Suprapubic skin (tissue), 4 donors: Measurements from ENCODE around the gene C10orf62.

Experiments
- CTCF ChIP-seq, 2 donors: fragments of 200-600 bp in 1 of 2; fragments of 450-650 bp in 1 of 2; sonication (generic) in 1 of 2; IDR thresholded peaks; one replicate each; pipeline ENCODE4 v1.5.1; 2016 to 2019; ENCODE audit warnings: antibody characterized with exemption in 2 of 2, mild to moderate bottlenecking in 1 of 2, moderate library complexity in 1 of 2
- EP300 ChIP-seq: sonication (generic); formaldehyde crosslinking; IDR thresholded peaks from one replicate; pipeline ENCODE4 v1.6.1; 2017; ENCODE audit warnings: antibody characterized with exemption
- POLR2AphosphoS5 ChIP-seq, 3 donors: sonication (generic); formaldehyde crosslinking; IDR thresholded peaks; one replicate each; pipeline ENCODE4 v1.6.1; 2017; ENCODE audit warnings: antibody characterized with exemption in 3 of 3

GRCh38 chr10:97578171-97578844 is 11.2 kb upstream of the C10orf62 start:
- TF ChIP-seq EP300 (no peak), CTCF (IDR thresholded peaks at IDR 0.05) (no peak), POLR2AphosphoS5 (IDR thresholded peaks at IDR 0.05) (no peak)
